Measurements from ENCODE around the gene OLIG1. TPM values are rescaled to one million over a fixed set of nuclear protein-coding genes. Genes with fewer than 3 reads are reported as not detected.
A peak's percentile ranks its signal among the peaks of the same experiment; 100 is the strongest.

OLIG1 gene
- total RNA-seq, 1 experiment from 2014 or later = not detected

DNA sequence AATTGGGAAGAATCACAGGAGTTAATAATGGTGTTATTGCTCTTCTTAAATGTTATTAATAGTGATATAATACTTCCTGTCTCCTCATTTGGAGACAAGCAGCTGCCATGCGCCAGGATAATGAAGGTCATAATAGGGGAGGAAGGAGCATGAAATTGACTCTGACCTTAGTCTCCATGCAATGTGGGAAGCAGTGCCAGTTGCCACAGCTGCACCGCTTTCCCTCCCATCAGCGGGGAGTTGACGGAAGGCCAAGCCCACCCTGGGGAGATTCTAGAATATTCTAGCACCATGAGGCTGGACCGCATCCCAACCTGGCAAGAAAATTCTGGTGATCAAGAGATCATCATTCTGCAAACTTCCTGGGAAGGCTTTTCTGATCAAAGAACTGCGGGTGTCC lies 11.0 kb upstream of the OLIG1 start:
- DNase-seq (ENCODE audit: unreplicated experiment) = no peak
- CTCF ChIA-PET = interaction anchor here (1.6 to 2.8 kb wide), 2 partner anchors 68 to 119 kb away, joined by 4 to 10 read pairs; no protein-coding TSS in a partner anchor
- POLR2A ChIA-PET = interaction anchor here (0.5 to 1.7 kb wide), 5 partner anchors 10 to 60 kb away, joined by 3 to 6 read pairs (median 5); no protein-coding TSS in a partner anchor
- Mint-ChIP-seq H3K36me3 (ENCODE audit: insufficient read depth, unreplicated experiment) (no peaks in the 10 kb centered on the region), H3K27ac (ENCODE audit: low read depth, unreplicated experiment) (no peak overlapping the region), H3K4me3 (ENCODE audit: unreplicated experiment) (no peak overlapping the region), H3K27me3 (ENCODE audit: insufficient read depth, unreplicated experiment) (peaks cover 47% of the 10 kb centered on the region), H3K4me1 (ENCODE audit: insufficient read depth, unreplicated experiment) (peaks cover 25% of the 10 kb centered on the region), H3K9me3 (ENCODE audit: unreplicated experiment) (no peaks in the 10 kb centered on the region)
- intact Hi-C loops (cut with micrococcal nuclease) = no loop called here
- no TSS peak for BruUV-seq (replicated peaks)
- TF ChIP-seq, protein P1, sequence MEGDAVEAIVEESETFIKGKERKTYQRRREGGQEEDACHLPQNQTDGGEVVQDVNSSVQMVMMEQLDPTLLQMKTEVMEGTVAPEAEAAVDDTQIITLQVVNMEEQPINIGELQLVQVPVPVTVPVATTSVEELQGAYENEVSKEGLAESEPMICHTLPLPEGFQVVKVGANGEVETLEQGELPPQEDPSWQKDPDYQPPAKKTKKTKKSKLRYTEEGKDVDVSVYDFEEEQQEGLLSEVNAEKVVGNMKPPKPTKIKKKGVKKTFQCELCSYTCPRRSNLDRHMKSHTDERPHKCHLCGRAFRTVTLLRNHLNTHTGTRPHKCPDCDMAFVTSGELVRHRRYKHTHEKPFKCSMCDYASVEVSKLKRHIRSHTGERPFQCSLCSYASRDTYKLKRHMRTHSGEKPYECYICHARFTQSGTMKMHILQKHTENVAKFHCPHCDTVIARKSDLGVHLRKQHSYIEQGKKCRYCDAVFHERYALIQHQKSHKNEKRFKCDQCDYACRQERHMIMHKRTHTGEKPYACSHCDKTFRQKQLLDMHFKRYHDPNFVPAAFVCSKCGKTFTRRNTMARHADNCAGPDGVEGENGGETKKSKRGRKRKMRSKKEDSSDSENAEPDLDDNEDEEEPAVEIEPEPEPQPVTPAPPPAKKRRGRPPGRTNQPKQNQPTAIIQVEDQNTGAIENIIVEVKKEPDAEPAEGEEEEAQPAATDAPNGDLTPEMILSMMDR (IDR thresholded peaks at IDR 0.05; ENCODE audit: unreplicated experiment) = no peak

DNA sequence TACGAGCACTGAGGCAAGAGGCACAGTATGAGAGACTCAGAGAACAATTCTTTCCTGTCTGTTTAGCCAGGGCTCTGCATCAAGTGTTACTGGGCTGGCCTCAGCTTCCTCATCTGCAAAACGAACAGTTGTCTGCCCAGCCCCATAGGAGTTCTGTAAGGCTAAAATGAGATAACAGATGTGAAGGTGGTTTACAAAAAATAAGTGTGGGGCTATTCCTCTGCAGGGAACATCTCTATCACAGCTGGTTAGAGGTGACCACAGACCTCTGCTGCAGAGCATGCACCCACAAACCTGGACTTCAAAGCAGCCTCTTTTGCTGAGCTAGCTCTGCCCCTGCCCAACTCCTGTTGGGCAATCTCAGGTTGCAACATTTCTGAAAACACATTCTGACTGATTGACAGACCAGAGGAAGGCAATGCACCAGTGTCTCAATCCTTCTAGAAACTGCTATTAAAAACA lies 10.5 kb upstream of the OLIG1 start:
- BruUV-seq (replicated peaks) = no TSS peak
- POLR2A ChIA-PET = interaction anchor here (0.5 to 1.7 kb wide), 6 partner anchors 10 to 61 kb away, joined by 3 to 6 read pairs (median 4); no protein-coding TSS in a partner anchor
- H3K9me3 Mint-ChIP-seq (ENCODE audit: unreplicated experiment) = no peaks in the 10 kb centered on the region
- CTCF ChIA-PET = interaction anchor here (1.6 to 2.8 kb wide), 2 partner anchors 68 to 119 kb away, joined by 4 to 10 read pairs; no protein-coding TSS in a partner anchor
- no peaks in the 10 kb centered on the region for H3K36me3 Mint-ChIP-seq (ENCODE audit: insufficient read depth, unreplicated experiment)
- peaks cover 51% of the 10 kb centered on the region for H3K27me3 Mint-ChIP-seq (ENCODE audit: insufficient read depth, unreplicated experiment)
- H3K27ac Mint-ChIP-seq (ENCODE audit: low read depth, unreplicated experiment) = no peak overlapping the region
- TF ChIP-seq, protein P1 (IDR thresholded peaks at IDR 0.05; ENCODE audit: unreplicated experiment) = no peak
- intact Hi-C loops (cut with micrococcal nuclease) = no loop called here
- DNase-seq (ENCODE audit: unreplicated experiment) = peak; percentile 81
- H3K4me1 Mint-ChIP-seq (ENCODE audit: insufficient read depth, unreplicated experiment) = peaks cover 25% of the 10 kb centered on the region
- H3K4me3 Mint-ChIP-seq (ENCODE audit: unreplicated experiment) = no peak overlapping the region

DNA sequence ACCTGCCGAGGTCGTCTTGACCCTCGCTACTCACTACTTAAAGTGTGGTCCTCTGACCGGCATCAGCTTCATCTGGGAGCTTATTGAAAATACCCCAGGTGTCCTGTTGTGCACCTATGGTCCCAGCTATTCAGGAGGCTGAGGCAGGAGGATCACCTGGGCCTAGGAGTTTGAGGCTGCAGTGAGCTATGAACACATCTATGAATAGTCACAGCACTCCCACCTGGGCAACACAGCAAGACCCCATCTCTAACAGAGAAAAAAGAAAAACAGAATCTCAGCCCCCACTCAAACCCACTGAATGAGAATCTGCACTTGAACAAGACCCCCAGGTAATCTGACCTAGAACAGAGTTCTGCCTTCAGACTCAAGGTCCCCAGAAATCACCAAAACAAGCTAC lies 8.7 kb upstream of the OLIG1 start:
- Mint-ChIP-seq H3K9me3 (ENCODE audit: unreplicated experiment) (no peaks in the 10 kb centered on the region), H3K36me3 (ENCODE audit: insufficient read depth, unreplicated experiment) (no peaks in the 10 kb centered on the region), H3K4me1 (ENCODE audit: insufficient read depth, unreplicated experiment) (peaks cover 25% of the 10 kb centered on the region), H3K4me3 (ENCODE audit: unreplicated experiment) (no peak overlapping the region), H3K27me3 (ENCODE audit: insufficient read depth, unreplicated experiment) (peaks cover 61% of the 10 kb centered on the region), H3K27ac (ENCODE audit: low read depth, unreplicated experiment) (no peak overlapping the region)
- POLR2A ChIA-PET = interaction anchor here (0.5 kb wide), 1 partner anchor 227 kb away, joined by 3 read pairs; no protein-coding TSS in a partner anchor
- intact Hi-C loops (cut with micrococcal nuclease) = no loop called here
- BruUV-seq (replicated peaks) = no TSS peak
- DNase-seq (ENCODE audit: unreplicated experiment) = no peak
- TF ChIP-seq, protein P1 (IDR thresholded peaks at IDR 0.05; ENCODE audit: unreplicated experiment) = no peak
- CTCF ChIA-PET = interaction anchor here (0.8 kb wide), 1 partner anchor 67 kb away, joined by 4 read pairs; no protein-coding TSS in a partner anchor

GRCh38 chr21:33063375-33063883 lies 6.5 kb upstream of the OLIG1 start:
- Mint-ChIP-seq H3K36me3 (ENCODE audit: insufficient read depth, unreplicated experiment) (no peaks in the 10 kb centered on the region), H3K4me1 (ENCODE audit: insufficient read depth, unreplicated experiment) (peaks cover 18% of the 10 kb centered on the region), H3K4me3 (ENCODE audit: unreplicated experiment) (no peak overlapping the region), H3K9me3 (ENCODE audit: unreplicated experiment) (no peaks in the 10 kb centered on the region), H3K27me3 (ENCODE audit: insufficient read depth, unreplicated experiment) (peaks cover 71% of the 10 kb centered on the region), H3K27ac (ENCODE audit: low read depth, unreplicated experiment) (no peak overlapping the region)
- intact Hi-C loops (cut with micrococcal nuclease) = no loop called here
- TF ChIP-seq, protein P1 (IDR thresholded peaks at IDR 0.05; ENCODE audit: unreplicated experiment) = no peak
- DNase-seq (ENCODE audit: unreplicated experiment) = no peak
- CTCF ChIA-PET = interaction anchor here (1.0 kb wide), 1 partner anchor 69 kb away, joined by 5 read pairs; no protein-coding TSS in a partner anchor
- no TSS peak for BruUV-seq (replicated peaks)
- POLR2A ChIA-PET = no interaction called here

Data from MCF 10A (cell line).